Measurements from ENCODE around the gene CASP3. TPM values are rescaled to one million over a fixed set of nuclear protein-coding genes. Genes with fewer than 3 reads are reported as not detected.
A peak's percentile ranks its signal among the peaks of the same experiment; 100 is the strongest.

CASP3 gene
- total RNA-seq, 3 donors from 2014 or later = 29.7 to 48.6 (median 37.8) TPM

DNA sequence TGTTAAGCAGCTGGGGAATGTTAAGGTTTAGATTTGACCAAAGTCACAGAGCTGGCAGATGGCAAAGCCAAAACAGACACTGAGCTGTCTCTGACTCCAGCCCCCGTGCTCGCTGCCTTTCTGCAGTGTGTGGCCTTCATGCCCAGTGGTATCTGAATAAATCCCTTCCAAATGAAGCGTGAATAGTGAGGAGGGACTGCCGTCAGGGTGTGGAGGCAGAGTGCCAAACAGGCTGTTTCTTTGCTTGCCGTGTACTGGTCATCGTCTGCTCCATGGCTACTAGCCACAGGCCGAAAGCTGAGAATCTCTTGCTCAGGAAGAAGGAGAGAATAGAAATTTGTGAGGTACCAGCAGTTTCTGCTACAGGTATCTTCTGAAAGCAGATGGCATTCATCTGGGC lies 20.0 kb upstream of the CASP3 start:
- ATAC-seq (no peak), DNase-seq (no peak)
- Histone ChIP-seq H3K4me1 (ENCODE audit: low read depth) (peaks cover 6% of the 10 kb centered on the region), H3K36me3 (ENCODE audit: low read depth) (no peaks in the 10 kb centered on the region), H3K9me3 (no peaks in the 10 kb centered on the region), H3K4me3 (no peak overlapping the region)
- intact Hi-C loops (cut with DNase I, micrococcal nuclease) = no loop called here
- TF ChIP-seq, protein P1, sequence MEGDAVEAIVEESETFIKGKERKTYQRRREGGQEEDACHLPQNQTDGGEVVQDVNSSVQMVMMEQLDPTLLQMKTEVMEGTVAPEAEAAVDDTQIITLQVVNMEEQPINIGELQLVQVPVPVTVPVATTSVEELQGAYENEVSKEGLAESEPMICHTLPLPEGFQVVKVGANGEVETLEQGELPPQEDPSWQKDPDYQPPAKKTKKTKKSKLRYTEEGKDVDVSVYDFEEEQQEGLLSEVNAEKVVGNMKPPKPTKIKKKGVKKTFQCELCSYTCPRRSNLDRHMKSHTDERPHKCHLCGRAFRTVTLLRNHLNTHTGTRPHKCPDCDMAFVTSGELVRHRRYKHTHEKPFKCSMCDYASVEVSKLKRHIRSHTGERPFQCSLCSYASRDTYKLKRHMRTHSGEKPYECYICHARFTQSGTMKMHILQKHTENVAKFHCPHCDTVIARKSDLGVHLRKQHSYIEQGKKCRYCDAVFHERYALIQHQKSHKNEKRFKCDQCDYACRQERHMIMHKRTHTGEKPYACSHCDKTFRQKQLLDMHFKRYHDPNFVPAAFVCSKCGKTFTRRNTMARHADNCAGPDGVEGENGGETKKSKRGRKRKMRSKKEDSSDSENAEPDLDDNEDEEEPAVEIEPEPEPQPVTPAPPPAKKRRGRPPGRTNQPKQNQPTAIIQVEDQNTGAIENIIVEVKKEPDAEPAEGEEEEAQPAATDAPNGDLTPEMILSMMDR (IDR thresholded peaks at IDR 0.05) = no peak

DNA sequence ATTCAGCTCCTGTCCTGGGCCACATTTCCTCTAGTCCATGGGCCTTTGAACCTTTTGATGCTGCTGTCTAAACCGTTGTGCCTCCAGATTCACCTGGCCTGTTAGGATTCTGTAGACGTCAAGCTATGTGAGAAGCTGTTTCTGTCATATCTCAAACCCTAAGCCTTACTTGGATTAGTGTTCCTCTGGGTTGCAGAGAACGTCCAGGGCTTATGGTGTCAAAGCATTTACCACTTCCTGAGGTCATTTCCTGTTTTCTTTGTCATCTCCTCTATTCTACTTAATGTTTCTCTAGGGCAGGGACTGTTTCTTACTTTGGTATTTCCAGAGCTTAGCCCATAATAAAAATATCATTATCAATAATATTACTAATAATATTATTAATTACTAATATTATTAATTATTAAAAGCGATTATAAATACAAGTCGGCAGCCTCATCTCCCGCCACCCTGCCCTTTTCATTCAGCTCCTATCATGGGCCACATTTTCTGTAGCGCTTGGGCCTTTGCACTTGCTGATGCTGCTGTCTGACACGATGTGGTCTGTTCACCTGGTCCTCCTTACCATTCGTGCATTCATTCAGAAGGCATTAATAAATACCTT lies 19.4 kb upstream of the CASP3 start:
- Histone ChIP-seq H3K4me3 (no peak overlapping the region), H3K4me1 (ENCODE audit: low read depth) (peaks cover 6% of the 10 kb centered on the region), H3K36me3 (ENCODE audit: low read depth) (no peaks in the 10 kb centered on the region), H3K9me3 (no peaks in the 10 kb centered on the region)
- intact Hi-C loops (cut with DNase I, micrococcal nuclease) = no loop called here
- TF ChIP-seq, protein P1 (IDR thresholded peaks at IDR 0.05) = no peak
- DNase-seq (no peak), ATAC-seq (peak; percentile 21)

DNA sequence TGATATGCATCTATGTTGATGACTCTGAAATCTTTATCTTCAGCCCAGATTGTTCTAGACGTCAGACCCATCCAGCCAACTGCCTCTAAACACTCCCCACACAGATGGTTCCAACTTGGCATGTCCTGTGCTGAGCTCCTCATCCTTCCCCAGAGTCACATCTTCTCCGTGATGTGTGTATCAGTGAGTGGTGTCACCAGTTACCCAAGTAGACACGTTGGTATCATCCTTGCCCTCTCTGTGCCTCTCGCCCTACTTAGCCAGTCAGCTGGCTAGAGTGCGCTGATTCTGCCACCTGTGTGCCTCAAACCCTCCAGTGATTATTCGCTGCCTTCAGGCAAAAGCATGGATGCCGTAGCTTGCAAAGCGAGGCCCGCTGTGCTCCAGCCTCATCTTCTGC lies 18.8 kb upstream of the CASP3 start:
- TF ChIP-seq, protein P1 (IDR thresholded peaks at IDR 0.05) = no peak
- Histone ChIP-seq H3K4me1 (ENCODE audit: low read depth) (peaks cover 6% of the 10 kb centered on the region), H3K9me3 (no peaks in the 10 kb centered on the region), H3K36me3 (ENCODE audit: low read depth) (no peaks in the 10 kb centered on the region), H3K4me3 (no peak overlapping the region)
- ATAC-seq (no peak), DNase-seq (no peak)
- intact Hi-C loops (cut with DNase I, micrococcal nuclease) = no loop called here

DNA sequence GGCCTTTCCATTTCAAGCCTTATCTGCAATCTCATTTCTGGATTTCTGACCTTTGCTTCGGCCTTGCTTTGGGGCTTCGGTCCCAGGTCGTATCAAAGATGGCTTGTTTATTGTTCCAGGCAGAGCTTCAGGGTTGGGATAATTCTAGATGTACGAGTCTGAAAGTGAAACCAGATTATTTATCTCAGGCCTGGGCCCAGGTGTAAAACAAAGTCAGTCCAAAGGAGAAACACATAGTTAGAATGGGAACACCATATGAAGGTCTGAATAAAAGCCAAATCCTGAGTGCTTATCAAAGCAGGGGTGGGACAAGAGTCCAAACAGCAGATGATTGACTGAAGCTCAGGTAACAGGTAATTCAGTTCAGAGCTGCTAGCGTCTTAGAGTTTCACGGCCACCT lies 17.4 kb upstream of the CASP3 start:
- intact Hi-C loops (cut with DNase I, micrococcal nuclease) = no loop called here
- ATAC-seq (peak; percentile 90), DNase-seq (peak in 1 of 3 donors; percentile 38)
- Histone ChIP-seq H3K4me3 (no peak overlapping the region), H3K36me3 (ENCODE audit: low read depth) (no peaks in the 10 kb centered on the region), H3K4me1 (ENCODE audit: low read depth) (peaks cover 6% of the 10 kb centered on the region), H3K9me3 (no peaks in the 10 kb centered on the region)
- TF ChIP-seq, protein P1 (IDR thresholded peaks at IDR 0.05) = peak; percentile 8

DNA sequence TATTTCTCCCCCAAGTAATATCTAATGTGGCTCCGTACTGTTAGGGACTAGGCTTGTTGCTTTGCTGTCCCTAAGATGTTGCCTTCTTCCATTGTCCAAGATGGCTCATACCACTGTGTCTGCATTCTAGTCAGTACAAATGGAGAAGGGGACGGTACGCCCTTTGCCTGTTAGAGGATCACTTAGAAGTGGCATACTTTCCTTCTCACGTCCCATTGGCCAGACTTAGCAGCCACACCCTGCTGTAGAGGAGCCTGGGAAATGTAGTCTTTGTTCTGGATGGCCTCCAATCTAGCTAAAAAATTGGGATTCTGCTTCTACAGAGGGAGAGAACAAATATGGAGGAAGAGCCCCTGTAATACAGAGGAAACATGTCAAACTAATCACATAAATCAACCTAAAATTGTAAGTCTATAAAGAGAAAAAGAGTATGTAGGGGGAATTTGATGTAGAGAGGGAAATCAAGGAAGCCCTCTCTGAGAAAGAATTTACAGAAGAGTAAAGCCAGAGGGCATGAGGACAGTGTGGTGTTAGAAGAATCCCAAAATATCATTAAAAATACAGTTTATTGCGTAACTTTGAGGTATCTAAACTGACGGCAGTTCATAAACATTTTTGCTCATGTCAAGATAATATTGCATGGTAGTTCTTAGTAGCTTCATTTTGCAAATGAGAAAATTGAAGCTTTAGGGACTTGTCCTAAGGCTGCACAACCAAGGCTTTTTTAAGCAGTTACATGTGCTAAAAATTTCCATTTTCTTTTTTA lies 15.4 kb upstream of the CASP3 start:
- TF ChIP-seq, protein P1 (IDR thresholded peaks at IDR 0.05) = no peak
- H3K9me3 ChIP-seq = no peaks in the 10 kb centered on the region
- ATAC-seq = peak; percentile 53
- H3K4me3 ChIP-seq = no peak overlapping the region
- intact Hi-C loops (cut with DNase I, micrococcal nuclease) = no loop called here
- no peak for DNase-seq
- H3K36me3 ChIP-seq (ENCODE audit: low read depth) = no peaks in the 10 kb centered on the region
- H3K4me1 ChIP-seq (ENCODE audit: low read depth) = peaks cover 3% of the 10 kb centered on the region

All from mucosa of descending colon (tissue), 3 donors.